A204.1 (cell line): ENCODE results near the gene MKI67.

ENCODE experiments used
- FAIRE-seq: peaks from 2 replicates; lab custom pipeline; 2012; peaks lifted over from hg19 to GRCh38; lab: Jason Lieb, UNC

The MKI67 gene

GRCh38 chr10:128083191-128083895 lies 42.9 kb downstream of the MKI67 start:
- FAIRE-seq: no peak

GRCh38 chr10:128081720-128082119 lies 44.5 kb downstream of the MKI67 start:
- FAIRE-seq: no peak

GRCh38 chr10:128081222-128081621 lies 45.0 kb downstream of the MKI67 start:
- no peak for FAIRE-seq

GRCh38 chr10:128080641-128081040 lies 45.6 kb downstream of the MKI67 start:
- no peak for FAIRE-seq

- FAIRE-seq: no peak
These were observed 46.0 kb downstream of the MKI67 start for GRCh38 chr10:128080231-128080630.

GRCh38 chr10:128078136-128078969 lies 47.9 kb downstream of the MKI67 start:
- FAIRE-seq: no peak

- no peak for FAIRE-seq
These were observed 48.9 kb downstream of the MKI67 start for GRCh38 chr10:128077155-128077875.

GRCh38 chr10:128074589-128074988 lies 51.6 kb downstream of the MKI67 start:
- FAIRE-seq: no peak

GRCh38 chr10:128073890-128074289 lies 52.3 kb downstream of the MKI67 start:
- no peak for FAIRE-seq

GRCh38 chr10:128072941-128073645 lies 53.1 kb downstream of the MKI67 start:
- FAIRE-seq: no peak

GRCh38 chr10:128072046-128072445 lies 54.2 kb downstream of the MKI67 start:
- FAIRE-seq: no peak

- no peak for FAIRE-seq
These were observed 54.8 kb downstream of the MKI67 start for GRCh38 chr10:128071417-128071782.

GRCh38 chr10:128070721-128071416 lies 55.4 kb downstream of the MKI67 start:
- FAIRE-seq: no peak

GRCh38 chr10:128070161-128070560 lies 56.1 kb downstream of the MKI67 start:
- FAIRE-seq: no peak

GRCh38 chr10:128069351-128070051 lies 56.7 kb downstream of the MKI67 start:
- peak; percentile 35 for FAIRE-seq

GRCh38 chr10:128068398-128069285 lies 57.6 kb downstream of the MKI67 start:
- FAIRE-seq: no peak

- no peak for FAIRE-seq
These were observed 58.4 kb downstream of the MKI67 start for GRCh38 chr10:128067691-128068397.

- no peak for FAIRE-seq
These were observed 59.3 kb downstream of the MKI67 start for GRCh38 chr10:128066870-128067382.

GRCh38 chr10:128065881-128066534 lies 60.2 kb downstream of the MKI67 start:
- FAIRE-seq: no peak
